Astrocyte of the cerebellum (primary cell): ENCODE results near the gene SH3BP5.

ENCODE experiments used
- DNase-seq: peaks from one replicate; pipeline ENCODE4 v3.0.0-alpha.2; 2011; ENCODE audit warnings: low read depth
- H3K4me3 ChIP-seq: 2 replicates; pipeline ENCODE4 v1.5.1; 2011; ENCODE audit warnings: mild to moderate bottlenecking, low read depth, low read length, moderate library complexity
- CTCF ChIP-seq: IDR thresholded peaks from 2 replicates; pipeline ENCODE4 v1.5.1; 2012; ENCODE audit warnings: low read length, low read depth, moderate library complexity, mild to moderate bottlenecking; ENCODE audit errors: missing control alignments
- in situ Hi-C: cut with HindIII; loops from 2 replicates; pipeline ENCODE4 v1.10.0; 2017; ENCODE audit warnings: low sequenced_read_pairs

Gene SH3BP5

GRCh38 chr3:15295506-15295905 lies 36.9 kb downstream of the SH3BP5 start:
- peak; percentile 84 for DNase-seq
- in situ Hi-C loops, result no loop called here
- TF ChIP-seq CTCF, result no peak
- no peak overlapping the region for H3K4me3 ChIP-seq

- no peak overlapping the region for H3K4me3 ChIP-seq
- in situ Hi-C loops, result no loop called here
- no peak for TF ChIP-seq CTCF
- no peak for DNase-seq
These were observed 37.5 kb downstream of the SH3BP5 start for GRCh38 chr3:15294929-15295328.

- in situ Hi-C loops, result no loop called here
- no peak for DNase-seq
- no peak for TF ChIP-seq CTCF
- no peak overlapping the region for H3K4me3 ChIP-seq
These were observed 39.4 kb downstream of the SH3BP5 start for GRCh38 chr3:15292765-15293522.

- no peak overlapping the region for H3K4me3 ChIP-seq
- no peak for TF ChIP-seq CTCF
- in situ Hi-C loops, result no loop called here
- DNase-seq, result no peak
These were observed 40.5 kb downstream of the SH3BP5 start for GRCh38 chr3:15291589-15292541.

- no peak overlapping the region for H3K4me3 ChIP-seq
- TF ChIP-seq CTCF, result no peak
- in situ Hi-C loops, result no loop called here
- no peak for DNase-seq
These were observed 41.6 kb downstream of the SH3BP5 start for GRCh38 chr3:15290736-15291135.

GRCh38 chr3:15289661-15290060 lies 42.7 kb downstream of the SH3BP5 start:
- in situ Hi-C loops, result no loop called here
- TF ChIP-seq CTCF, result no peak
- no peak for DNase-seq
- H3K4me3 ChIP-seq, result no peak overlapping the region
